IPS-NIHi7 (cell line): ENCODE results near the gene MYMK.

ENCODE experiments used
- DNase-seq: peaks from one replicate; pipeline ENCODE4 v3.0.0; 2012; ENCODE audit warnings: mixed read lengths; ENCODE audit errors: extremely low spot score

The MYMK gene

GRCh38 chr9:133505186-133505830 lies 19.5 kb downstream of the MYMK start:
- no peak for DNase-seq

GRCh38 chr9:133502112-133502511 lies 22.6 kb downstream of the MYMK start:
- no peak for DNase-seq

- DNase-seq = no peak
Observed at GRCh38 chr9:133499892-133500270, 24.9 kb downstream of the MYMK start.

- no peak for DNase-seq
Observed at GRCh38 chr9:133499132-133499891, 25.4 kb downstream of the MYMK start.

GRCh38 chr9:133496861-133497842 lies 27.6 kb downstream of the MYMK start:
- DNase-seq = no peak

GRCh38 chr9:133495327-133496293 lies 29.1 kb downstream of the MYMK start:
- DNase-seq = no peak

- DNase-seq = no peak
Observed at GRCh38 chr9:133494636-133495326, 30.0 kb downstream of the MYMK start.

GRCh38 chr9:133493845-133494540 lies 30.8 kb downstream of the MYMK start:
- no peak for DNase-seq

GRCh38 chr9:133493428-133493827 lies 31.3 kb downstream of the MYMK start:
- no peak for DNase-seq

- no peak for DNase-seq
Observed at GRCh38 chr9:133492061-133493021, 32.4 kb downstream of the MYMK start.

GRCh38 chr9:133491656-133491925 lies 33.2 kb downstream of the MYMK start:
- DNase-seq = peak; percentile 6

GRCh38 chr9:133490865-133491655 lies 33.7 kb downstream of the MYMK start:
- DNase-seq = no peak

- no peak for DNase-seq
Observed at GRCh38 chr9:133490201-133490681, 34.5 kb downstream of the MYMK start.

GRCh38 chr9:133489253-133490190 lies 35.2 kb downstream of the MYMK start:
- no peak for DNase-seq

- DNase-seq = no peak
Observed at GRCh38 chr9:133488686-133489252, 36.0 kb downstream of the MYMK start.

GRCh38 chr9:133487331-133487725 lies 37.4 kb downstream of the MYMK start:
- DNase-seq = no peak
